Gastrocnemius medialis (tissue), 4 donors: ENCODE measurements around the gene PPP1CC. TPM values are rescaled to one million over a fixed set of nuclear protein-coding genes. Genes with fewer than 3 reads are reported as not detected.
A peak's percentile ranks its signal among the peaks of the same experiment; 100 is the strongest.

ENCODE experiments used
- ATAC-seq, 2 donors: fragments of 150-250 bp; one replicate each; pipeline ENCODE4 v1.9.1; 2016
- DNase-seq, 2 donors: peaks; one replicate each; pipeline ENCODE4 v3.0.0-alpha.2; 2019
- H3K27ac ChIP-seq, 4 donors: fragments of 200-600 bp; sonication (generic); 1 replicate in 1 of 4; 2 replicates in 3 of 4; pipeline ENCODE4 v1.5.1; 2016 to 2018; ENCODE audit warnings: mild to moderate bottlenecking in 2 of 4, moderate library complexity in 1 of 4
- H3K27me3 ChIP-seq, 3 donors: fragments of 200-600 bp; sonication (generic) in 2 of 3; 1 replicate in 1 of 3; 2 replicates in 2 of 3; pipeline versions ENCODE4 v1.5.1 to v1.6.0; 2016 to 2019; ENCODE audit warnings: mild to moderate bottlenecking in 1 of 3, moderate library complexity in 1 of 3
- H3K36me3 ChIP-seq, 2 donors: fragments of 200-600 bp; sonication (generic) in 1 of 2; one replicate each; pipeline ENCODE4 v1.5.1; 2017 to 2018
- H3K4me1 ChIP-seq, 2 donors: fragments of 200-600 bp; sonication (generic) in 1 of 2; one replicate each; pipeline ENCODE4 v1.5.1; 2016 to 2017; ENCODE audit warnings: mild to moderate bottlenecking in 2 of 2
- H3K4me3 ChIP-seq, 4 donors: fragments of 200-600 bp; sonication (generic) in 3 of 4; 1 replicate in 1 of 4; 2 replicates in 3 of 4; pipeline ENCODE4 v1.5.1; 2016 to 2019; ENCODE audit warnings: mild to moderate bottlenecking in 2 of 4
- H3K9me3 ChIP-seq, 3 donors: fragments of 200-600 bp; sonication (generic) in 2 of 3; 1 replicate in 1 of 3; 2 replicates in 2 of 3; pipeline ENCODE4 v1.5.1; 2016 to 2019
- POLR2A ChIP-seq, 2 donors: fragments of 450-650 bp; IDR thresholded peaks; one replicate each; pipeline ENCODE4 v1.6.1; 2017; ENCODE audit warnings: antibody characterized with exemption in 2 of 2, mild to moderate bottlenecking in 2 of 2, moderate library complexity in 2 of 2
- in situ Hi-C, 4 donors: fragments of 200-750 bp; cut with MboI; loops; one replicate each; pipeline versions ENCODE4 v1.15.0 to v1.8.0; 2017; ENCODE audit warnings: low sequenced_read_pairs in 4 of 4
- intact Hi-C: fragments of 100-400 bp; cut with DNase I; formaldehyde crosslinking; loops from one replicate; pipeline ENCODE4 v1.15.1; 2023; ENCODE audit warnings: low total_unique reads
- total RNA-seq, 4 donors: library from RNA; depleted of rRNA; stranded (reverse); fragments of >200 nt; gene quantifications; one replicate each; pipeline versions ENCODE4 v1.1.0 to v1.2.3, GENCODE V29; 2016
- TF ChIP-seq, protein P1 (sequence below), 5 experiments: fragments of 450-650 bp in 3 of 5; fragments of 200-600 bp in 2 of 5; sonication (generic) in 2 of 5; IDR thresholded peaks in 4 of 5; conservative IDR thresholded peaks in 1 of 5; 1 replicate in 4 of 5; 2 replicates in 1 of 5; pipeline ENCODE4 v1.5.1; 2016 to 2019; ENCODE audit warnings: antibody characterized with exemption in 5 of 5, mild to moderate bottlenecking in 3 of 5, moderate library complexity in 3 of 5

The PPP1CC gene
- total RNA-seq, 4 donors from 2014 or later = 96.4 to 226 (median 154) TPM

DNA sequence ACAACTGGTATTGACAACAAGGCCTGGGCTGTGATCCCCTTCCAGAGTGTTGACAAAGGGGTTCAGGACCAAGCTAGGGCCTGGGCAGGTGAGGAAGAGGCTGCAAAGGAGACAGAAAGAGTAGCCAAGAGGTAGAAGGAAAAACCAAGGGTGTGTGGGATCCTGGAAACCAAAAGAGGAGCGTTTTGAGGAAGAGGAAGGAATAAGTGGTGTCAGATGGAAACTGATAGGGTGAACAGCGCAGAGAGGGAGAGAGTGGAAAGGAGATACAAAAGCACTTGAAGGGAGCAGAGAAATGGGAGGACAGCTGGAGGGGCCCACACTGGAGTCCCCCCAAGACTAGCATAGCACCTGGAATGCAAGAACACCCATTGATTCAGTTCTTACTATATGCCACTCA, 45.5 kb downstream of the PPP1CC start:
- no peak for TF ChIP-seq POLR2A (IDR thresholded peaks at IDR 0.05)
- TF ChIP-seq, protein P1, sequence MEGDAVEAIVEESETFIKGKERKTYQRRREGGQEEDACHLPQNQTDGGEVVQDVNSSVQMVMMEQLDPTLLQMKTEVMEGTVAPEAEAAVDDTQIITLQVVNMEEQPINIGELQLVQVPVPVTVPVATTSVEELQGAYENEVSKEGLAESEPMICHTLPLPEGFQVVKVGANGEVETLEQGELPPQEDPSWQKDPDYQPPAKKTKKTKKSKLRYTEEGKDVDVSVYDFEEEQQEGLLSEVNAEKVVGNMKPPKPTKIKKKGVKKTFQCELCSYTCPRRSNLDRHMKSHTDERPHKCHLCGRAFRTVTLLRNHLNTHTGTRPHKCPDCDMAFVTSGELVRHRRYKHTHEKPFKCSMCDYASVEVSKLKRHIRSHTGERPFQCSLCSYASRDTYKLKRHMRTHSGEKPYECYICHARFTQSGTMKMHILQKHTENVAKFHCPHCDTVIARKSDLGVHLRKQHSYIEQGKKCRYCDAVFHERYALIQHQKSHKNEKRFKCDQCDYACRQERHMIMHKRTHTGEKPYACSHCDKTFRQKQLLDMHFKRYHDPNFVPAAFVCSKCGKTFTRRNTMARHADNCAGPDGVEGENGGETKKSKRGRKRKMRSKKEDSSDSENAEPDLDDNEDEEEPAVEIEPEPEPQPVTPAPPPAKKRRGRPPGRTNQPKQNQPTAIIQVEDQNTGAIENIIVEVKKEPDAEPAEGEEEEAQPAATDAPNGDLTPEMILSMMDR (IDR thresholded peaks at IDR 0.05 in 4 of 5, conservative IDR thresholded peaks at IDR 0.05 in 1 of 5) = no peak
- Histone ChIP-seq H3K9me3 (no peaks in the 10 kb centered on the region), H3K36me3 (no peaks in the 10 kb centered on the region), H3K4me3 (no peak overlapping the region), H3K4me1 (peaks cover 0 to 15% of the 10 kb centered on the region in 2 donors), H3K27ac (no peak overlapping the region), H3K27me3 (no peaks in the 10 kb centered on the region)
- ATAC-seq = no peak
- intact Hi-C loops = loop anchor here (5.0 kb wide), 1 partner anchor 185 kb away; no protein-coding TSS in a partner anchor
- in situ Hi-C loops = loop anchor here in 3 of 4 donors (10.0 kb wide), 2 partner anchors 72 to 82 kb away; partner anchors contain the start of gene TCTN1 (in 2 of the 3)
- no peak for DNase-seq

GRCh38 chr12:110696283-110696682, 46.4 kb downstream of the PPP1CC start:
- peaks cover 0 to 15% of the 10 kb centered on the region in 2 donors for H3K4me1 ChIP-seq
- no peaks in the 10 kb centered on the region for H3K36me3 ChIP-seq
- in situ Hi-C loops = loop anchor here in 3 of 4 donors (10.0 kb wide), 2 partner anchors 71 to 81 kb away; partner anchors contain the start of gene TCTN1 (in 2 of the 3)
- H3K27me3 ChIP-seq = no peaks in the 10 kb centered on the region
- no peaks in the 10 kb centered on the region for H3K9me3 ChIP-seq
- no peak overlapping the region for H3K27ac ChIP-seq
- no peak overlapping the region for H3K4me3 ChIP-seq
- no peak for TF ChIP-seq POLR2A (IDR thresholded peaks at IDR 0.05)
- TF ChIP-seq, protein P1 (IDR thresholded peaks at IDR 0.05 in 4 of 5, conservative IDR thresholded peaks at IDR 0.05 in 1 of 5) = no peak
- ATAC-seq (no peak), DNase-seq (no peak)
- intact Hi-C loops = loop anchor here (5.0 kb wide), 1 partner anchor 184 kb away; no protein-coding TSS in a partner anchor

DNA sequence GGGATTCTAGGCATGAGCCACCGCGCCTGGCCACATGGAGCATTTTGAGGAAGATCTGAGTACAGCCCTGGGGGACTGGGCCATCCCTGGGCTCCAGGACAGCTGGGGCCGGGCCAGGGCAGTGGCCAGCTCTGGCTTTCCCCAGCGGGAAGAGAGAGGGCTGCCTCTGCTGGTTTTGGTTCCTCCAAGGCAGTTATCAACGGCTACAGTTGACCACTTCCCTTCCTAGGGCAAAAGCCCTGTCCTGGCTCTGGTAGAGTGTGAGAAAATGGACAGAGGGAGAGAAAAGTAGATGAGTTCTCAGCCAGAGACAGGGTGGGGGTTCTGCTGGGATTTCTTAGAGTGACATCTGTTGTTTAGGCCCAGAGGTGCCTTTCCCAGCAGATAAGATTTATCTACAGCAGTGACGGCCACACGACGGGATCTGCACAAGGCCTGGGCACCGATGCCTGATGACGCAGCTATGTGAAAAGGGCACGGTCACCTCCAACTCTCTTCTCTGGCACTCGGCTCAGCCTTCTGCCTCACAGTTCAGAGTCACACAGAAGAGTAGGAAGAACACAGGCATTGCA, 48.3 kb downstream of the PPP1CC start:
- no peak for ATAC-seq
- H3K36me3 ChIP-seq = no peaks in the 10 kb centered on the region
- H3K4me3 ChIP-seq = no peak overlapping the region
- no peaks in the 10 kb centered on the region for H3K9me3 ChIP-seq
- TF ChIP-seq POLR2A (IDR thresholded peaks at IDR 0.05) = no peak
- TF ChIP-seq, protein P1 (IDR thresholded peaks at IDR 0.05 in 4 of 5, conservative IDR thresholded peaks at IDR 0.05 in 1 of 5) = no peak
- H3K27ac ChIP-seq = peak overlapping the region in 3 of 4 donors; percentile 45 to 48 (median 48)
- DNase-seq = peak; percentile 24 to 43
- intact Hi-C loops (no loop called here), in situ Hi-C loops (loop anchor here in 3 of 4 donors (10.0 kb wide), 2 partner anchors 70 to 80 kb away; partner anchors contain the start of gene TCTN1 (in 2 of the 3))
- H3K27me3 ChIP-seq = no peaks in the 10 kb centered on the region
- H3K4me1 ChIP-seq = peaks cover 1 to 15% of the 10 kb centered on the region in 2 donors

DNA sequence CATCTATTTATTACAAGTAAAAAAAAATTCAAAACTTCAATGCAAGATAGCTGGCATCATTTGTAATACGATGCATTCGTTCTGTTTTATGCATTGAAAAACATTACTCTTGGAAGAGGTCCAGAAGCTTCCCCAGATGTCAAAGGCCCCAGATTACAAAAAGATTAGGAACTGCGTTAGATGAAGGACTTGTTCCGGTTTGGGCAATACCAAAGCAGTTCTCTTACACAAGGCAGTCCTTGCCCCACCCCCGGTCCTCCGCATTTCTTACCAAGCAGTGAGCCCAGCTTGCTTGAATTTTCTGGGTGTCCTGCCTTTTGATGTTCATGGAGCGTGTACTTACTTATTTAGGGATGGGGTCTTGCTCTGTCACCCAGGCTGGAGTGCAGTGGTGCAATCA, 49.0 kb downstream of the PPP1CC start:
- Histone ChIP-seq H3K9me3 (no peaks in the 10 kb centered on the region), H3K36me3 (no peaks in the 10 kb centered on the region), H3K27ac (peak overlapping the region in 3 of 4 donors; percentile 45 to 48 (median 48)), H3K4me1 (peaks cover 4 to 13% of the 10 kb centered on the region in 2 donors), H3K4me3 (no peak overlapping the region), H3K27me3 (peaks cover 0 to 2% (median 0%) of the 10 kb centered on the region in 3 donors)
- in situ Hi-C loops (loop anchor here in 3 of 4 donors (10.0 kb wide), 2 partner anchors 69 to 79 kb away; partner anchors contain the start of gene TCTN1 (in 2 of the 3)), intact Hi-C loops (no loop called here)
- DNase-seq (peak in 1 of 2 donors; percentile 26), ATAC-seq (no peak)
- TF ChIP-seq, protein P1 (IDR thresholded peaks at IDR 0.05 in 4 of 5, conservative IDR thresholded peaks at IDR 0.05 in 1 of 5) = no peak
- no peak for TF ChIP-seq POLR2A (IDR thresholded peaks at IDR 0.05)
